SK-N-DZ (cell line): ENCODE measurements around the gene ABCC2.
"Not testable (repeated sequence)": the region's sequence is repeated elsewhere in the genome, so short reads cannot be mapped to it uniquely, and the experiment has no call there.

Source experiments
- DNase-seq: peaks from one replicate; pipeline ENCODE4 v3.0.0-alpha.2; 2015; ENCODE audit warnings: low spot score

ABCC2 gene

GRCh38 chr10:99895066-99895465 is 112.6 kb downstream of the ABCC2 start:
- DNase-seq = not testable (repeated sequence)

DNA sequence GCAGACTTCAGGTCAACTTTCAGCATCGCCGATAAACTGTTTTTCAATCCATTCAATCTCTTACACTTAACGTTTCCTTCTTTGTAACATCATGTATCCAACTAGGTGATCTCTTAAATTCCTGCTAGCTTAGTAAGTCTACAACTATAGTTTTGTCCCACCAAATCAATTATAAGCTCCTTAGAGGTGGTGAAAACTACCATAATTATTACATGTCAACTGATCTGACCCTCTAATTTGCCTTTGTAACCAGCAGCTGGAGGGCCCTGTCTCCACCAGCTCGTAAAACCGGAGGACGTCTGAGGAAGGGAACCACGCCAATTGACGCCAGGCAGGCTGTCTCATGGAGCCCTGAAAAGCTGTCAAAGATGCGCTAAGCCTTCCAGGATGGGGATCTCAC is 113.4 kb downstream of the ABCC2 start:
- no peak for DNase-seq
